Panc1 (cell line): ENCODE measurements around the gene EXD3. TPM values are rescaled to one million over a fixed set of nuclear protein-coding genes. Genes with fewer than 3 reads are reported as not detected.

Source experiments
- ATAC-seq: fragments of 200-7000 bp; cut with Tn5 transposase; 2 replicates; pipeline ENCODE4 v1.9.1; 2020; ENCODE audit warnings: mild to moderate bottlenecking, moderate library complexity
- BruUV-seq: library from RNA; stranded (reverse); fragments of 400-500 nt; replicated peaks from 2 replicates; lab custom pipeline; 2021; lab: Mats Ljungman, UMichigan
- CTCF ChIA-PET: fragments of 300-600 bp; sonication (Branson Sonifier 250); formaldehyde crosslinking; loops from one replicate; lab custom pipeline; 2022; ENCODE audit warnings: antibody characterized with exemption; lab: Charles Lee
- POLR2A ChIA-PET: fragments of 300-600 bp; sonication (Branson Sonifier 250); formaldehyde crosslinking; loops from one replicate; lab custom pipeline; 2022; ENCODE audit warnings: antibody characterized with exemption; lab: Charles Lee
- DNase-seq: peaks from one replicate; pipeline ENCODE4 v3.0.0-alpha.2; 2010; ENCODE audit warnings: low read depth, low spot score
- H3K27ac ChIP-seq: 2 replicates; pipeline ENCODE4 v1.5.1; 2011; ENCODE audit warnings: mild to moderate bottlenecking, low read length, inconsistent platforms
- H3K27me3 ChIP-seq: fragments of 200-500 bp; sonication (Bioruptor generic); 2 replicates; pipeline ENCODE4 v1.6.0; 2014; ENCODE audit warnings: low read length, inconsistent platforms; ENCODE audit not compliant: control insufficient read depth, insufficient read depth
- H3K36me3 ChIP-seq: fragments of 200-500 bp; sonication (Bioruptor generic); 2 replicates; pipeline ENCODE4 v1.5.1; 2014; ENCODE audit warnings: inconsistent platforms, mild to moderate bottlenecking, low read length, moderate library complexity; ENCODE audit not compliant: control insufficient read depth, insufficient read depth
- H3K4me1 ChIP-seq: 2 replicates; pipeline ENCODE4 v1.5.1; 2011; ENCODE audit warnings: inconsistent platforms, mild to moderate bottlenecking, low read length, moderate library complexity; ENCODE audit not compliant: control insufficient read depth, insufficient read depth
- H3K4me3 ChIP-seq, 2 experiments: 2 replicates each; pipeline ENCODE4 v1.5.1; 2011 to 2012; ENCODE audit warnings: low read depth in 2 of 2, low read length in 2 of 2, mild to moderate bottlenecking in 2 of 2, inconsistent platforms in 1 of 2, moderate library complexity in 1 of 2
- H3K9me3 ChIP-seq: fragments of 200-500 bp; sonication (Bioruptor generic); 2 replicates; pipeline ENCODE4 v1.5.1; 2014; ENCODE audit warnings: low read depth, mild to moderate bottlenecking, inconsistent platforms, low read length, moderate library complexity; ENCODE audit not compliant: control insufficient read depth, insufficient read depth
- CTCF ChIP-seq: fragments of 450-650 bp; IDR thresholded peaks from 2 replicates; pipeline ENCODE4 v1.5.1; 2017; ENCODE audit warnings: mild to moderate bottlenecking
- POLR2AphosphoS5 ChIP-seq: IDR thresholded peaks from 2 replicates; pipeline ENCODE4 v1.6.1; 2012; ENCODE audit warnings: mild to moderate bottlenecking, low read depth, low read length, moderate library complexity
- REST ChIP-seq, 2 experiments: IDR thresholded peaks; 2 replicates each; pipeline ENCODE4 v1.6.1; 2011 to 2012; ENCODE audit warnings: low read depth in 2 of 2, control low read depth in 1 of 2, low read length in 1 of 2, mild to moderate bottlenecking in 1 of 2, moderate library complexity in 1 of 2; ENCODE audit not compliant: insufficient read depth in 1 of 2
- SIN3A ChIP-seq: IDR thresholded peaks from 2 replicates; pipeline ENCODE4 v1.6.1; 2012; ENCODE audit warnings: low read depth, mild to moderate bottlenecking, low read length, moderate library complexity, borderline replicate concordance; ENCODE audit not compliant: insufficient read depth
- TCF7L2 ChIP-seq: IDR thresholded peaks from 2 replicates; pipeline ENCODE4 v1.6.1; 2011; ENCODE audit warnings: mild to moderate bottlenecking, low read depth, low read length, inconsistent platforms
- in situ Hi-C: cut with HindIII; loops from 2 replicates; pipeline ENCODE4 v1.10.0; 2016; ENCODE audit warnings: low sequenced_read_pairs, low pct_unique_long_range_greater_than_20kb
- intact Hi-C: fragments of 100-400 bp; cut with micrococcal nuclease; formaldehyde crosslinking; loops from one replicate; pipeline ENCODE4 v1.10.0; 2022; ENCODE audit not compliant: unreplicated experiment
- total RNA-seq: library from RNA; stranded (reverse); gene quantifications from one replicate; pipeline ENCODE4 v1.2.1, GENCODE V29; 2021; ENCODE audit not compliant: unreplicated experiment

Gene EXD3
- total RNA-seq, 1 experiment from 2014 or later = 9.2 TPM

- H3K9me3 ChIP-seq = no peaks in the 10 kb centered on the region
- ATAC-seq (peak; percentile 63), DNase-seq (no peak)
- POLR2A ChIA-PET = no interaction called here
- in situ Hi-C loops = no loop called here
- CTCF ChIA-PET = interaction anchor here (0.6 kb wide), 3 partner anchors 13 to 22 kb away, joined by 3 read pairs; no protein-coding TSS in a partner anchor
- no peaks in the 10 kb centered on the region for H3K36me3 ChIP-seq
- intact Hi-C loops = no loop called here
- no peak overlapping the region for H3K27ac ChIP-seq
- no peaks in the 10 kb centered on the region for H3K27me3 ChIP-seq
- TF ChIP-seq POLR2AphosphoS5 (no peak), CTCF (peak; percentile 61; the same call in 1 of the 2 replicates), TCF7L2 (no peak), REST (IDR thresholded peaks at IDR 0.05; ENCODE audit: insufficient read depth in 1 of 2, low read depth in 2 of 2, low read length in 1 of 2) (no peak), SIN3A (no peak)
- BruUV-seq = no TSS peak
- no peak overlapping the region for H3K4me3 ChIP-seq
- H3K4me1 ChIP-seq = no peaks in the 10 kb centered on the region; the same call in 1 of the 2 replicates
Observed at GRCh38 chr9:137319011-137319738, 103.8 kb downstream of the EXD3 start.

- no peak overlapping the region for H3K4me3 ChIP-seq
- H3K27ac ChIP-seq = no peak overlapping the region
- no peak for DNase-seq
- in situ Hi-C loops (no loop called here), intact Hi-C loops (no loop called here)
- H3K4me1 ChIP-seq = no peaks in the 10 kb centered on the region; the same call in 1 of the 2 replicates
- CTCF ChIA-PET = interaction anchor here (0.6 kb wide), 2 partner anchors 20 to 21 kb away, joined by 3 read pairs; no protein-coding TSS in a partner anchor
- H3K27me3 ChIP-seq = no peaks in the 10 kb centered on the region
- ATAC-seq = no peak
- TF ChIP-seq SIN3A (no peak), CTCF (no peak), POLR2AphosphoS5 (no peak), REST (IDR thresholded peaks at IDR 0.05; ENCODE audit: insufficient read depth in 1 of 2, low read depth in 2 of 2, low read length in 1 of 2) (no peak), TCF7L2 (no peak)
- H3K36me3 ChIP-seq = no peaks in the 10 kb centered on the region
- POLR2A ChIA-PET = no interaction called here
- H3K9me3 ChIP-seq = no peaks in the 10 kb centered on the region
- no TSS peak for BruUV-seq
Observed at GRCh38 chr9:137318602-137319001, 104.4 kb downstream of the EXD3 start.
